Measurements from ENCODE around the gene PCED1B. TPM values are rescaled to one million over a fixed set of nuclear protein-coding genes. Genes with fewer than 3 reads are reported as not detected.
"Not testable (repeated sequence)": the region's sequence is repeated elsewhere in the genome, so short reads cannot be mapped to it uniquely, and the experiment has no call there.

PCED1B gene
- polyA plus RNA-seq, 1 donor (not counting 4 experiments of a cell fraction or from before 2014, with no cell fraction given): 3.2 TPM

DNA sequence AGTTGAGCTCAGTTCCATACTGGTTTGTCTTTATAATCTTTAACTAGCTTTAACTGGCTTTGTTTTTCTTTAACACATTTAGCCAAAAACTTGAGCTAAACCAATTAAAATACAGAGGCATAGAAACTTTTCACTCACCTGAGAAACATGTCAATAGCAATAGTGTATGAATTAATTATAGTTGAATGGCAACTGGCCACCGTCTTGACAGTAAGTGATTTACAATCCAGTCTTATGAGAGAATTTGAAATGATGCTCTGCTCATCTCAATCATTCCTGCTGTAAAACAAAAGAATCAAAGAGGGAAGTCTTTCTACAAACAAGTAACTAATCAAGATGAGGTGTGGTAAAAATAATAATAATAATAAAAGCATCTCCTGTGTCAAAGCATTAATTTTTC, 86.9 kb downstream of the PCED1B start:
- H3K4me3 ChIP-seq (ENCODE audit: control insufficient read depth in 2 of 3, extremely low read depth in 1 of 3, insufficient read depth in 2 of 3, low read depth in 1 of 3, low read length in 3 of 3): no peak overlapping the region

GRCh38 chr12:47170281-47170680, 90.9 kb downstream of the PCED1B start:
- dilution Hi-C loops (cut with MboI; ENCODE audit: extremely low pct_ligation_motif_present, low sequenced_read_pairs); H3K4me1 ChIP-seq (ENCODE audit: control insufficient read depth, extremely low read depth, insufficient read depth, low read length); H3K9me1 ChIP-seq (ENCODE audit: control insufficient read depth, extremely low read depth, insufficient read depth, low read length); H3K9ac ChIP-seq (ENCODE audit: control insufficient read depth, extremely low read depth, insufficient read depth, low read length); H3K4me3 ChIP-seq (ENCODE audit: control insufficient read depth in 2 of 3, extremely low read depth in 1 of 3, insufficient read depth in 2 of 3, low read depth in 1 of 3, low read length in 3 of 3); H3K36me3 ChIP-seq (ENCODE audit: control insufficient read depth in 2 of 2, extremely low read depth in 1 of 2, insufficient read depth in 2 of 2, low read length in 2 of 2); H3K27ac ChIP-seq (ENCODE audit: control insufficient read depth, insufficient read depth, low read length); DNase-seq (ENCODE audit: low read depth, low spot score); H3K27me3 ChIP-seq (ENCODE audit: control insufficient read depth, extremely low read depth, insufficient read depth, low read length); H3K4me2 ChIP-seq (ENCODE audit: control insufficient read depth, extremely low read depth, insufficient read depth, low read depth, low read length); H3K9me3 ChIP-seq (ENCODE audit: control insufficient read depth, low read depth, low read length); H4K20me1 ChIP-seq (ENCODE audit: control insufficient read depth, extremely low read depth, insufficient read depth, low read length); H2AFZ ChIP-seq (ENCODE audit: control insufficient read depth, low read length); FAIRE-seq; H3K79me2 ChIP-seq (ENCODE audit: control insufficient read depth, insufficient read depth, low read length): not testable (repeated sequence)

More for the DNA sequence above, 86.9 kb downstream of the PCED1B start:
- Histone ChIP-seq H3K79me2 (ENCODE audit: control insufficient read depth, insufficient read depth, low read length) (no peaks in the 10 kb centered on the region), H3K27me3 (ENCODE audit: control insufficient read depth, extremely low read depth, insufficient read depth, low read length) (no peaks in the 10 kb centered on the region), H3K27ac (ENCODE audit: control insufficient read depth, insufficient read depth, low read length) (no peak overlapping the region), H3K9me3 (ENCODE audit: control insufficient read depth, low read depth, low read length) (no peaks in the 10 kb centered on the region), H3K4me1 (ENCODE audit: control insufficient read depth, extremely low read depth, insufficient read depth, low read length) (no peaks in the 10 kb centered on the region), H4K20me1 (ENCODE audit: control insufficient read depth, extremely low read depth, insufficient read depth, low read length) (no peaks in the 10 kb centered on the region), H3K9ac (ENCODE audit: control insufficient read depth, extremely low read depth, insufficient read depth, low read length) (no peak overlapping the region), H3K9me1 (ENCODE audit: control insufficient read depth, extremely low read depth, insufficient read depth, low read length) (no peaks in the 10 kb centered on the region), H3K4me2 (ENCODE audit: control insufficient read depth, extremely low read depth, insufficient read depth, low read depth, low read length) (no peak overlapping the region), H2AFZ (ENCODE audit: control insufficient read depth, low read length) (no peak overlapping the region), H3K36me3 (ENCODE audit: control insufficient read depth in 2 of 2, extremely low read depth in 1 of 2, insufficient read depth in 2 of 2, low read length in 2 of 2) (peaks cover 0 to 3% of the 10 kb centered on the region in 2 experiments)
- no peak for FAIRE-seq
- no peak for DNase-seq (ENCODE audit: low read depth, low spot score)
- dilution Hi-C loops (cut with MboI; ENCODE audit: extremely low pct_ligation_motif_present, low sequenced_read_pairs): no loop called here
- no peak for TF ChIP-seq EZH2 (IDR thresholded peaks at IDR 0.05; ENCODE audit: low read length)
- TF ChIP-seq, protein P1, sequence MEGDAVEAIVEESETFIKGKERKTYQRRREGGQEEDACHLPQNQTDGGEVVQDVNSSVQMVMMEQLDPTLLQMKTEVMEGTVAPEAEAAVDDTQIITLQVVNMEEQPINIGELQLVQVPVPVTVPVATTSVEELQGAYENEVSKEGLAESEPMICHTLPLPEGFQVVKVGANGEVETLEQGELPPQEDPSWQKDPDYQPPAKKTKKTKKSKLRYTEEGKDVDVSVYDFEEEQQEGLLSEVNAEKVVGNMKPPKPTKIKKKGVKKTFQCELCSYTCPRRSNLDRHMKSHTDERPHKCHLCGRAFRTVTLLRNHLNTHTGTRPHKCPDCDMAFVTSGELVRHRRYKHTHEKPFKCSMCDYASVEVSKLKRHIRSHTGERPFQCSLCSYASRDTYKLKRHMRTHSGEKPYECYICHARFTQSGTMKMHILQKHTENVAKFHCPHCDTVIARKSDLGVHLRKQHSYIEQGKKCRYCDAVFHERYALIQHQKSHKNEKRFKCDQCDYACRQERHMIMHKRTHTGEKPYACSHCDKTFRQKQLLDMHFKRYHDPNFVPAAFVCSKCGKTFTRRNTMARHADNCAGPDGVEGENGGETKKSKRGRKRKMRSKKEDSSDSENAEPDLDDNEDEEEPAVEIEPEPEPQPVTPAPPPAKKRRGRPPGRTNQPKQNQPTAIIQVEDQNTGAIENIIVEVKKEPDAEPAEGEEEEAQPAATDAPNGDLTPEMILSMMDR (optimal IDR thresholded peaks at IDR 0.05 in 1 of 3, IDR thresholded peaks at IDR 0.05 in 1 of 3, conservative IDR thresholded peaks at IDR 0.05 in 1 of 3; ENCODE audit: extremely low read depth in 1 of 3, insufficient read depth in 2 of 3, low read length in 3 of 3): no peak

DNA sequence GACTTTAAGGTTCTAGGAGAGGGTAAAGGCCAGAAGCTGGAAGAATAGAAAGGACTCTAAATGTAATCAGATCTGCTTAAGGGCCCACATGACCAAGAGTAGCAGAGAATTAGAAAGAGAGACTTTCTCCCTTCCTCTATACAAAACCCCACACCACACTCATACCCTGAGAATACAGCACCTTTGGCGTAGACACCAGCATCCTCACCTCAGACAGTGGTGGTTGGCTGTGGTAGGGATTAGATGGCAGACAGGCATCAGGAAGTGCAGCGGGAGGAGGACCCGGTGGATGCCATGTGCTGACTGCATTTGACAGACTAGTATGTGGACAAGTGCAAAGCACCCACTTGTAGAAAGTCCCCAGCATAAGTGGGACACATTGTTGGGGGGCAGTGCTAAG, 98.6 kb downstream of the PCED1B start:
- Histone ChIP-seq H3K9me1 (ENCODE audit: control insufficient read depth, extremely low read depth, insufficient read depth, low read length) (no peaks in the 10 kb centered on the region), H3K27me3 (ENCODE audit: control insufficient read depth, extremely low read depth, insufficient read depth, low read length) (no peaks in the 10 kb centered on the region), H4K20me1 (ENCODE audit: control insufficient read depth, extremely low read depth, insufficient read depth, low read length) (no peaks in the 10 kb centered on the region), H3K4me3 (ENCODE audit: control insufficient read depth in 2 of 3, extremely low read depth in 1 of 3, insufficient read depth in 2 of 3, low read depth in 1 of 3, low read length in 3 of 3) (no peak overlapping the region), H3K27ac (ENCODE audit: control insufficient read depth, insufficient read depth, low read length) (no peak overlapping the region), H2AFZ (ENCODE audit: control insufficient read depth, low read length) (no peak overlapping the region), H3K9me3 (ENCODE audit: control insufficient read depth, low read depth, low read length) (no peaks in the 10 kb centered on the region), H3K4me2 (ENCODE audit: control insufficient read depth, extremely low read depth, insufficient read depth, low read depth, low read length) (no peak overlapping the region), H3K79me2 (ENCODE audit: control insufficient read depth, insufficient read depth, low read length) (no peaks in the 10 kb centered on the region), H3K9ac (ENCODE audit: control insufficient read depth, extremely low read depth, insufficient read depth, low read length) (no peak overlapping the region), H3K4me1 (ENCODE audit: control insufficient read depth, extremely low read depth, insufficient read depth, low read length) (no peaks in the 10 kb centered on the region), H3K36me3 (ENCODE audit: control insufficient read depth in 2 of 2, extremely low read depth in 1 of 2, insufficient read depth in 2 of 2, low read length in 2 of 2) (peaks cover 0 to 2% of the 10 kb centered on the region in 2 experiments)
- no peak for FAIRE-seq
- dilution Hi-C loops (cut with MboI; ENCODE audit: extremely low pct_ligation_motif_present, low sequenced_read_pairs): no loop called here
- TF ChIP-seq EZH2 (IDR thresholded peaks at IDR 0.05; ENCODE audit: low read length): no peak
- TF ChIP-seq, protein P1 (optimal IDR thresholded peaks at IDR 0.05 in 1 of 3, IDR thresholded peaks at IDR 0.05 in 1 of 3, conservative IDR thresholded peaks at IDR 0.05 in 1 of 3; ENCODE audit: extremely low read depth in 1 of 3, insufficient read depth in 2 of 3, low read length in 3 of 3): no peak
- DNase-seq (ENCODE audit: low read depth, low spot score): no peak

- H3K27ac ChIP-seq (ENCODE audit: control insufficient read depth, insufficient read depth, low read length); H3K4me2 ChIP-seq (ENCODE audit: control insufficient read depth, extremely low read depth, insufficient read depth, low read depth, low read length); FAIRE-seq; dilution Hi-C loops (cut with MboI; ENCODE audit: extremely low pct_ligation_motif_present, low sequenced_read_pairs); H3K36me3 ChIP-seq (ENCODE audit: control insufficient read depth in 2 of 2, extremely low read depth in 1 of 2, insufficient read depth in 2 of 2, low read length in 2 of 2); H3K27me3 ChIP-seq (ENCODE audit: control insufficient read depth, extremely low read depth, insufficient read depth, low read length); H3K9me1 ChIP-seq (ENCODE audit: control insufficient read depth, extremely low read depth, insufficient read depth, low read length); H3K79me2 ChIP-seq (ENCODE audit: control insufficient read depth, insufficient read depth, low read length); H4K20me1 ChIP-seq (ENCODE audit: control insufficient read depth, extremely low read depth, insufficient read depth, low read length); H3K4me3 ChIP-seq (ENCODE audit: control insufficient read depth in 2 of 3, extremely low read depth in 1 of 3, insufficient read depth in 2 of 3, low read depth in 1 of 3, low read length in 3 of 3); H3K9ac ChIP-seq (ENCODE audit: control insufficient read depth, extremely low read depth, insufficient read depth, low read length); H2AFZ ChIP-seq (ENCODE audit: control insufficient read depth, low read length); H3K9me3 ChIP-seq (ENCODE audit: control insufficient read depth, low read depth, low read length); DNase-seq (ENCODE audit: low read depth, low spot score): not testable (repeated sequence)
- H3K4me1 ChIP-seq (ENCODE audit: control insufficient read depth, extremely low read depth, insufficient read depth, low read length): peaks cover 15% of the 10 kb centered on the region
Observed at GRCh38 chr12:47182164-47182938, 102.9 kb downstream of the PCED1B start.

All from keratinocyte (primary cell).